ENCODE results near the gene CCDC188. TPM values are rescaled to one million over a fixed set of nuclear protein-coding genes. Genes with fewer than 3 reads are reported as not detected.

CCDC188 gene
- total RNA-seq (2021): not detected in 2 replicates
- Bru-seq, nascent RNA: not detected
- BruChase-seq, experiment 1, labeled RNA remaining after a 2-hour chase: not detected
- BruChase-seq, experiment 2, labeled RNA remaining after a 6-hour chase: not detected
- long read RNA-seq: 0 reads

DNA sequence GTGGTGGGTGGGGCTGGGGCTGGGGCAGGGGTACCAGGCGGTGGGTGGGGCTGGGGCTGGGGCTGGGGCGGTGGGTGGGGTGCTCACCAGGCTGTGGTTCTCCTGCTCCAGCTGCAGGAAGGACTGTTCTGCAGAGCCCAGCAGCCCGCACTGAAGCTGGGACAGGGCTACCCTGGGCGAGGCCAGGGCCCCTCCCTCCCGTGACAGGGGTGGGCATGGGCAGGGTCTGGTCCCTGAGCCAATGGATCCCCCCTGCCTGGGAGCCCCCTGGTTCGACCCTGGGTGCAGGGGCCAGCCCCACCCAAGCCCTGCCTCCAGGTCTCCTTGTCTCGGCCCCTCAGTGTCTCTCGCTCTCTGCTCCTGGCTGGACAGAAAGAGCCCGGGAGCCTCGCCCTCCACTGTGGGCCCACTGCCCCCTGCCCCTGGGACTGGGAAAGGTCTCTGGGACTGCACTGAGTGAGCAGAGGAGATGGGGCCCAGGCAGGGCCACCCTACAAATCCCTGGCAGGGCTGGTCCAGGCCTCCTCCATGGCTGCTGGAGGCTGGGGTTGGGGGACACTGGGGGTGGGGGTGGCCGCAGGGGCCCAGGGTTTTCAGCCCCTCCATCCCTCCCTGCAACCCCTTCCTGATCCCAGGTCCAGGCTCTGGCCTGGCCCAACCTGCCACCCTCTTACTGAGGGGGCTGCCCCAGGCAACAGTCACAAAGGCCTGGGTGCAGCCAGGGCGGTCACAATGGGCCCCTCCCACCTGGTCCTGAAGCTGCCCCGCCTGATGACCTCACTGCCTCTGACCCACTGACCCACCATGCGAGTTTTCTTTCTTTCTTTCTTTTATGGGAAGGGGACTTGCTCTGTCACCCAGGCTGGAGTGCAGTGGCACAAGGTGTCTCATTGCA, at the start of gene CCDC188:
TSS of gene CCDC188 (minus strand) at position 675 of the 895 bp plus-strand sequence. CDS start at position 606, 69 bp downstream.
- ChIA-PET CTCF (no interaction called here), POLR2A (ENCODE audit: low non-redundant PET) (no interaction called here)
- Histone ChIP-seq H3K27ac (ENCODE audit: low read depth, low read length, poor library complexity, severe bottlenecking) (no peak within 1 kb of the TSS), H3K36me3 (ENCODE audit: insufficient read depth, low read length, poor library complexity, severe bottlenecking) (no peaks in the 10 kb centered on the region), H3K9me3 (ENCODE audit: low read depth, low read length, poor library complexity, severe bottlenecking) (no peaks in the 10 kb centered on the region), H3K4me1 (ENCODE audit: insufficient read depth, low read length, poor library complexity, severe bottlenecking) (no peaks in the 10 kb centered on the region), H3K4me3 (ENCODE audit: low read depth, low read length, poor library complexity, severe bottlenecking) (no peak within 1 kb of the TSS), H3K27me3 (replicated peaks; ENCODE audit: insufficient read depth, low read depth, low read length, poor library complexity) (no peaks in the 10 kb centered on the region)
- no TSS peak for BruUV-seq (replicated peaks)
- no peak for TF ChIP-seq EZH2 (IDR thresholded peaks at IDR 0.05; ENCODE audit: borderline replicate concordance, low read depth, low read length, poor library complexity, severe bottlenecking)
- TF ChIP-seq, protein P1, sequence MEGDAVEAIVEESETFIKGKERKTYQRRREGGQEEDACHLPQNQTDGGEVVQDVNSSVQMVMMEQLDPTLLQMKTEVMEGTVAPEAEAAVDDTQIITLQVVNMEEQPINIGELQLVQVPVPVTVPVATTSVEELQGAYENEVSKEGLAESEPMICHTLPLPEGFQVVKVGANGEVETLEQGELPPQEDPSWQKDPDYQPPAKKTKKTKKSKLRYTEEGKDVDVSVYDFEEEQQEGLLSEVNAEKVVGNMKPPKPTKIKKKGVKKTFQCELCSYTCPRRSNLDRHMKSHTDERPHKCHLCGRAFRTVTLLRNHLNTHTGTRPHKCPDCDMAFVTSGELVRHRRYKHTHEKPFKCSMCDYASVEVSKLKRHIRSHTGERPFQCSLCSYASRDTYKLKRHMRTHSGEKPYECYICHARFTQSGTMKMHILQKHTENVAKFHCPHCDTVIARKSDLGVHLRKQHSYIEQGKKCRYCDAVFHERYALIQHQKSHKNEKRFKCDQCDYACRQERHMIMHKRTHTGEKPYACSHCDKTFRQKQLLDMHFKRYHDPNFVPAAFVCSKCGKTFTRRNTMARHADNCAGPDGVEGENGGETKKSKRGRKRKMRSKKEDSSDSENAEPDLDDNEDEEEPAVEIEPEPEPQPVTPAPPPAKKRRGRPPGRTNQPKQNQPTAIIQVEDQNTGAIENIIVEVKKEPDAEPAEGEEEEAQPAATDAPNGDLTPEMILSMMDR (conservative IDR thresholded peaks at IDR 0.05; ENCODE audit: low read depth, low read length): no peak
- intact Hi-C loops (cut with micrococcal nuclease; ENCODE audit: unreplicated experiment): no loop called here
- no peak for DNase-seq (ENCODE audit: low spot score)

DNA sequence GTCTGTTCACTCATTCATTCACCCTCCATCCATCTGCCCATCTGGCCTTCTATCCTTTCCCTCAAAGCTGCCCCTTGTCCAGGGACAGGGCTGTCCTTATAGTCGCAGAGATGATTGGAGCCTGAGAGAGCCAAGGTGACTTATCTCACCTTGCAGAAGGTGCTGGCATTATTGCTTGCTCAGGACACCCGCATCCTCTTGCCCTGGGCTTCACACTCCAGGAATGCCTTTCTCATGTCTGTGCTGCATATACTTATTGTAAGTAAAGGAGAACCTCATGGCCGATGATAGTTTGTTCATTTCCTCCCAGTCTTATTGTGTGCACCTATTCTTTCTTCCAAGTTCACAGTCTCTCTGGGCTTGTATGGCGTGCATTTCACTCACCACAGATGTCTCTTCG, 49.1 kb upstream of the CCDC188 start:
- Histone ChIP-seq H3K9me3 (ENCODE audit: low read depth, low read length, poor library complexity, severe bottlenecking) (no peaks in the 10 kb centered on the region), H3K36me3 (ENCODE audit: insufficient read depth, low read length, poor library complexity, severe bottlenecking) (no peaks in the 10 kb centered on the region), H3K4me1 (ENCODE audit: insufficient read depth, low read length, poor library complexity, severe bottlenecking) (peaks cover 17% of the 10 kb centered on the region), H3K4me3 (ENCODE audit: low read depth, low read length, poor library complexity, severe bottlenecking) (no peak overlapping the region), H3K27me3 (replicated peaks; ENCODE audit: insufficient read depth, low read depth, low read length, poor library complexity) (no peaks in the 10 kb centered on the region), H3K27ac (ENCODE audit: low read depth, low read length, poor library complexity, severe bottlenecking) (no peak overlapping the region)
- intact Hi-C loops (cut with micrococcal nuclease; ENCODE audit: unreplicated experiment): no loop called here
- no peak for DNase-seq (ENCODE audit: low spot score)
- ChIA-PET CTCF (no interaction called here), POLR2A (ENCODE audit: low non-redundant PET) (no interaction called here)
- TF ChIP-seq, protein P1 (conservative IDR thresholded peaks at IDR 0.05; ENCODE audit: low read depth, low read length): no peak
- TF ChIP-seq EZH2 (IDR thresholded peaks at IDR 0.05; ENCODE audit: borderline replicate concordance, low read depth, low read length, poor library complexity, severe bottlenecking): no peak
- no TSS peak for BruUV-seq (replicated peaks)

DNA sequence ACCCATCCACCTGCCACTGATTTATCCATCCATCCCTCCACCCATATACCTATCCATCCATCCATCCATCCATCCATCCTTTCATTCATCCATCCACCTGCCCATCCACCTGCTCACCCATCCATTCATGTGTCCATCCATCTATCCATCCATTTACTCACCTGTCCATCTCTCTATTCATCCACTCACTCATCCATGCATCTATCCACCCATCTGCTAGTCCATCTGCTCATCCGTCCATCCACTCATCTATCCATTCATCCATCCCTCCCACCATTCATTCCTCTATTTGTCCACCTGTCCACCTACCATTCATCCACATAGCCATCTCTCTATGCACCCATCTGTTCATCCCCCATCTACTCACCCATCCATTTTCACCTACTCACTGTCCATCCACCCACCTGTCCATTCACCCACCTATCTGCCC, 48.6 kb upstream of the CCDC188 start:
- DNase-seq (ENCODE audit: low spot score): no peak
- no peaks in the 10 kb centered on the region for H3K9me3 ChIP-seq (ENCODE audit: low read depth, low read length, poor library complexity, severe bottlenecking)
- H3K36me3 ChIP-seq (ENCODE audit: insufficient read depth, low read length, poor library complexity, severe bottlenecking): no peaks in the 10 kb centered on the region
- POLR2A ChIA-PET (ENCODE audit: low non-redundant PET): no interaction called here
- CTCF ChIA-PET: no interaction called here
- no peak overlapping the region for H3K27ac ChIP-seq (ENCODE audit: low read depth, low read length, poor library complexity, severe bottlenecking)
- no peak overlapping the region for H3K4me3 ChIP-seq (ENCODE audit: low read depth, low read length, poor library complexity, severe bottlenecking)
- intact Hi-C loops (cut with micrococcal nuclease; ENCODE audit: unreplicated experiment): no loop called here
- TF ChIP-seq EZH2 (IDR thresholded peaks at IDR 0.05; ENCODE audit: borderline replicate concordance, low read depth, low read length, poor library complexity, severe bottlenecking): no peak
- TF ChIP-seq, protein P1 (conservative IDR thresholded peaks at IDR 0.05; ENCODE audit: low read depth, low read length): no peak
- BruUV-seq (replicated peaks): no TSS peak
- H3K27me3 ChIP-seq (replicated peaks; ENCODE audit: insufficient read depth, low read depth, low read length, poor library complexity): no peaks in the 10 kb centered on the region
- peaks cover 12% of the 10 kb centered on the region for H3K4me1 ChIP-seq (ENCODE audit: insufficient read depth, low read length, poor library complexity, severe bottlenecking)

Data from A673 (cell line).